Vagina (tissue), 2 donors: ENCODE measurements around the gene ARHGEF4.

Experiments used
- CTCF ChIP-seq, 3 experiments: fragments of 450-650 bp in 2 of 3; fragments of 200-600 bp in 1 of 3; sonication (generic) in 1 of 3; IDR thresholded peaks; one replicate each; pipeline ENCODE4 v1.5.1; 2017 to 2019; ENCODE audit warnings: antibody characterized with exemption in 3 of 3, mild to moderate bottlenecking in 2 of 3, moderate library complexity in 2 of 3
- POLR2A ChIP-seq, 2 donors: fragments of 450-650 bp; IDR thresholded peaks; one replicate each; pipeline ENCODE4 v1.6.1; 2017; ENCODE audit warnings: antibody characterized with exemption in 2 of 2, mild to moderate bottlenecking in 2 of 2, moderate library complexity in 2 of 2
- POLR2AphosphoS5 ChIP-seq, 2 donors: sonication (generic); formaldehyde crosslinking; IDR thresholded peaks; one replicate each; pipeline ENCODE4 v1.9.0; 2017; ENCODE audit warnings: antibody characterized with exemption in 2 of 2, mild to moderate bottlenecking in 2 of 2, low read depth in 1 of 2; ENCODE audit not compliant: insufficient read depth in 1 of 2

- TF ChIP-seq CTCF (IDR thresholded peaks at IDR 0.05): no peak
- no peak for TF ChIP-seq POLR2AphosphoS5 (IDR thresholded peaks at IDR 0.05; ENCODE audit: insufficient read depth in 1 of 2, low read depth in 1 of 2)
- no peak for TF ChIP-seq POLR2A (IDR thresholded peaks at IDR 0.05)
These were observed 2.5 kb downstream of the ARHGEF4 start for GRCh38 chr2:130839011-130839780.
